Omental fat pad (tissue), 4 donors: ENCODE measurements around the gene MYL4. TPM values are rescaled to one million over a fixed set of nuclear protein-coding genes. Genes with fewer than 3 reads are reported as not detected.
"Not testable (repeated sequence)": the region's sequence is repeated elsewhere in the genome, so short reads cannot be mapped to it uniquely, and the experiment has no call there.

Source experiments
- ATAC-seq: fragments of 150-250 bp; one replicate; pipeline ENCODE4 v1.9.1; 2016; ENCODE audit warnings: mild to moderate bottlenecking, moderate library complexity; ENCODE audit not compliant: low FRiP score
- DNase-seq: peaks from one replicate; pipeline ENCODE4 v3.0.0-alpha.2; 2019; ENCODE audit warnings: low spot score
- total RNA-seq, 4 donors: library from RNA; depleted of rRNA; stranded (reverse); fragments of >200 nt; gene quantifications; one replicate each; pipeline ENCODE4 v1.1.0, GENCODE V29; 2016
- TF ChIP-seq, protein P1 (sequence below), 3 donors: fragments of 450-650 bp; IDR thresholded peaks; one replicate each; pipeline ENCODE4 v1.5.1; 2016 to 2017; ENCODE audit warnings: antibody characterized with exemption in 3 of 3, mild to moderate bottlenecking in 3 of 3, moderate library complexity in 2 of 3

MYL4 gene
- 1 to 10 TPM in 1 of 4 donors, under 1 TPM in 1, not detected in 2; 0.46 to 2.5 TPM for total RNA-seq

GRCh38 chr17:47208744-47209488 is at the start of gene MYL4:
Gene MYL4 (plus strand): TSS chr17:47209348. CDS start chr17:47209423, 75 bp downstream.
- TF ChIP-seq, protein P1, sequence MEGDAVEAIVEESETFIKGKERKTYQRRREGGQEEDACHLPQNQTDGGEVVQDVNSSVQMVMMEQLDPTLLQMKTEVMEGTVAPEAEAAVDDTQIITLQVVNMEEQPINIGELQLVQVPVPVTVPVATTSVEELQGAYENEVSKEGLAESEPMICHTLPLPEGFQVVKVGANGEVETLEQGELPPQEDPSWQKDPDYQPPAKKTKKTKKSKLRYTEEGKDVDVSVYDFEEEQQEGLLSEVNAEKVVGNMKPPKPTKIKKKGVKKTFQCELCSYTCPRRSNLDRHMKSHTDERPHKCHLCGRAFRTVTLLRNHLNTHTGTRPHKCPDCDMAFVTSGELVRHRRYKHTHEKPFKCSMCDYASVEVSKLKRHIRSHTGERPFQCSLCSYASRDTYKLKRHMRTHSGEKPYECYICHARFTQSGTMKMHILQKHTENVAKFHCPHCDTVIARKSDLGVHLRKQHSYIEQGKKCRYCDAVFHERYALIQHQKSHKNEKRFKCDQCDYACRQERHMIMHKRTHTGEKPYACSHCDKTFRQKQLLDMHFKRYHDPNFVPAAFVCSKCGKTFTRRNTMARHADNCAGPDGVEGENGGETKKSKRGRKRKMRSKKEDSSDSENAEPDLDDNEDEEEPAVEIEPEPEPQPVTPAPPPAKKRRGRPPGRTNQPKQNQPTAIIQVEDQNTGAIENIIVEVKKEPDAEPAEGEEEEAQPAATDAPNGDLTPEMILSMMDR (IDR thresholded peaks at IDR 0.05) = no peak
- DNase-seq = no peak
- ATAC-seq = no peak

DNA sequence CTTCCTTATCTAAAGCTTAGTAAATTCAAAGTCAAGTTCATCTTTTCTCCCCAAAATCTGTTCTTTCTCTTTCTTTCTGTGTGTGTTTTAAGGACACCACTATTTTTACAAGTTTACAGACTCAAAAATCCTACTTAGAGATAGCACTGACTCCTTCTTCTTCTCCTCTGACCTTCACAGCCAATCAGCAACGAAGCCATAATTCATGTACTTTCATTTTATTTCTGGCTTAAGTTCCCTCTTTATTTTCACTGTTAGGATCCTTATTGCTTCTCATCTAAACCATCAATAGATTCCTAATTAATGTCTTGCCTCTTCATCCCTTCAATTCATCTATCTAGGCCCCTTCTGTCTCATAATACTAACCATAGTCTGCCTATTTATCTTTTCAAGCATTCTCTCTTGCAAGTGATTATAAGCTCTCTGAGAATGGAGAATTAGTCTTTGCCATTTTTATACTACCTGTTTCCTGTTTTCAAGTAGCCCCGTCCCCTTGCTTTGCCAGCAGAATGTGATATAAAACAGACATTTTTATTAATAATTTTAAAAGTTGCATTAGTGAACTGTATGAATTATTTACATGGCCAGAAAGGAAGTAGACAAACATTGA is 47.0 kb upstream of the MYL4 start:
- ATAC-seq = no peak
- DNase-seq = no peak

GRCh38 chr17:47164263-47164662 is 44.9 kb upstream of the MYL4 start:
- no peak for DNase-seq
- ATAC-seq = no peak
- TF ChIP-seq, protein P1 (IDR thresholded peaks at IDR 0.05) = no peak

More for the DNA sequence above, 47.0 kb upstream of the MYL4 start:
- TF ChIP-seq, protein P1 (IDR thresholded peaks at IDR 0.05) = no peak

DNA sequence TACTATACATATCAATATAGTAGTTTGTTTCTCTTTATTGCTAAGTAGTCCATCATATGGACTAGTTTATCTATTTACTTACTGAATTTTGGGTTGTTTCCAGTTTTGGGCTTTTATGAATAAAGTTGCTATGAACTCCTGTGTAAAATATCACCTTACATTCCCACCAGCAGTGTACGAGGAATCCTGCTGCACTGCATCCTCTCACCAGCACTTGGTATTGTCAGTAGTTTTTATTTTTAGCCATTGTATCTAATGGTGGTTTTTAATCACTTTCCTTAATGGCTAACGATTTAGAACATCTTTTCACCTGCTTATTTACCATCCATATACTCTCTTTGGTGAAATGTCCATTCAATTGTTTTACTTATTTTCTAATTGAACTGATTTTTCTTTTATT is 44.0 kb upstream of the MYL4 start:
- TF ChIP-seq, protein P1 (IDR thresholded peaks at IDR 0.05) = no peak
- DNase-seq = no peak
- no peak for ATAC-seq

DNA sequence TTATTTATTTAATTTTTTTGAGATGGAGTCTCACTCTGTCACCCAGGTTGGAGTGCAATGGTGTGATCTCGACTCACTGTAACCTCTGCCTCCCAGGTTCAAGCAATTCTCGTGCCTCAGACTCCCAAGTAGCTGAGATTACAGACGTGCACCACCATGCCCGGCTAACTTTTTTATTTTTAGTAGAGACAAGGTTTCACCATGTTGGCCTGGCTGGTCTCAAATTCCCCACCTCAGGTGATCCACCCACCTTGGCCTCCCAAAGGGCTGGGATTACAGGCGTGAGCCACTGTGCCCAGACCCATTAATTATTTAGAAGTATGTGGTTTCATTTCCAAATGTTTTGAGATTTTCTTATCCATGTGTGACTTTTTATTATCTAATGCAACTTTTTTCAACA is 42.3 kb upstream of the MYL4 start:
- not testable (repeated sequence) for ATAC-seq, DNase-seq

- ATAC-seq, DNase-seq: not testable (repeated sequence)
Measured at GRCh38 chr17:47168896-47169295, 40.3 kb upstream of the MYL4 start.

DNA sequence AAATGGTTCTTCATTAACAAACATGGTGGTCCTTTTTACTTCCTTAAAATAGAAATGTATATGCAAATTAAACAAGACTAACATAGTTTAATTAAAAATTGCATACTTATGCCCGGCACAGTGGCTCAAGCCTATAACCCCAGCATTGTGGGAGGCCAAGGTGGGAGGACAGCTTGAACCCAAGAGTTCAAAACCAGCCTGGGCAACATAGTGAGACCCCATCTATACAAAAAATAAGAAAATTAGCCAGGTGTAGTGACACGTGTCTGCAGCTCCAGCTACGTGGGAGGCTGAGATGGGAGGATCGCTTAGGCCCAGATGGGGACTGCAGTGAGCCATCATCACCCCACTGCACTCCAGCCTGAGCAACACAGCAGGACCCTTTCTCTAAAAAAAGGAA is 38.4 kb upstream of the MYL4 start:
- no peak for ATAC-seq
- DNase-seq = no peak
- TF ChIP-seq, protein P1 (IDR thresholded peaks at IDR 0.05) = no peak
